Left forelimb (tissue), 1 donor: ENCODE results near the gene CIAO1.
"Not testable (repeated sequence)": the region's sequence is repeated elsewhere in the genome, so short reads cannot be mapped to it uniquely, and the experiment has no call there.

Source experiments
- DNase-seq: peaks from one replicate; pipeline ENCODE4 v3.0.0-alpha.2; 2018; ENCODE audit warnings: low spot score

The CIAO1 gene

GRCh38 chr2:96265840-96266679 lies at the start of gene CIAO1, which contains the start of gene TMEM127:
CIAO1 (plus strand) TSS chr2:96266225; CDS start chr2:96266351, 126 bp downstream.
TMEM127 (minus strand) TSS chr2:96265997; CDS start chr2:96265381, 616 bp downstream.
- peak; percentile 100 for DNase-seq

DNA sequence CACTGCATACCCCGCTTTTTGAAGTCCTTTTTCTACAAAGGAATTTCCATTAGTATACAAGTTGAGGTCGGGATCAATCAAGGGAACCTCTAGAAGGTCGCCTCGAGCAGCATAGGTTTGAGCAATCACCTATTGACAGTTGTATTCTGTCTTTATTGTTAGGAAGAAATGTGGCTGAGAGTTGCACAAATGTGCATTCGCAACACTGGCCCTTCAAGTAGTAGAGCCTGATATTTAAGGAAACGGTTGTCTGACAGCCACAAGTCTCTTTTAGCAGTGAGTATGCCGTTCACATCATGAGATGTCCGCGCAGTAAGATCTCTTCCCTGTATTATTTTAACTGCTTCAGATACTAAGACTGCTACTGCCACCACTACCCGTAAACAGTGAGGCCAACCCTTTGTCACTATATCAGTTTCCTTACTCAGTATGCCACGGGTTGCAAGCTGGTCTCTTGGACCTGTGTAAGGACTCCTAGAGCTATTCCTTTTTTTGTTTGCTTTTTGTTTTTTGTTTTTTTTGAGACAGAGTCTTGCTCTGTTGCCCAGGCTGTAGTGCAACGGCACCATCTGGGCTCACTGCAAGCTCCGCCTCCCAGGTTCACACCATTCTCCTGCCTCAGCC lies 47.4 kb upstream of the CIAO1 start:
- DNase-seq = no peak

GRCh38 chr2:96219959-96220358 lies 46.1 kb upstream of the CIAO1 start:
- not testable (repeated sequence) for DNase-seq

GRCh38 chr2:96221106-96221505 lies 44.9 kb upstream of the CIAO1 start:
- not testable (repeated sequence) for DNase-seq

- DNase-seq = no peak
Measured at GRCh38 chr2:96225016-96225533, 41.0 kb upstream of the CIAO1 start.

DNA sequence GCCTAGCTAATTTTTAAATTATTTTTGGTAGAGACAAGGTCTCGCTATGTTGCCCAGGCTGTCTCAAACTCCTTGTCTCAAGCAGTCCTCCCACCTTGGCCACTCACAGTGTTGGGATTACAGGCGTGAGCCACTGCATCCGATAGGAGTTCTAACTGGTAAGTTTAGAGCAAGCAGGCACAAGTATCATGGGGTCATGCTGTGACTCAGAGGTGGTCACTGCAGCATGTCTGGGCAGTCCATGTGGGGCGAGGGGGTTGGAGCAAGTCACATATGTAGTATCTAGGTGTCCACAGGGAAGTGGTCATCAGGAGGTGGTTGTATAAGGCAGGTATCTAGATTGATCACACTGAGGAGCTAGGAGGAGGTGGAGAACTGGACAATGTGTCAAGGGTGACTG lies 34.7 kb upstream of the CIAO1 start:
- DNase-seq = no peak

GRCh38 chr2:96233436-96233835 lies 32.6 kb upstream of the CIAO1 start:
- no peak for DNase-seq

DNA sequence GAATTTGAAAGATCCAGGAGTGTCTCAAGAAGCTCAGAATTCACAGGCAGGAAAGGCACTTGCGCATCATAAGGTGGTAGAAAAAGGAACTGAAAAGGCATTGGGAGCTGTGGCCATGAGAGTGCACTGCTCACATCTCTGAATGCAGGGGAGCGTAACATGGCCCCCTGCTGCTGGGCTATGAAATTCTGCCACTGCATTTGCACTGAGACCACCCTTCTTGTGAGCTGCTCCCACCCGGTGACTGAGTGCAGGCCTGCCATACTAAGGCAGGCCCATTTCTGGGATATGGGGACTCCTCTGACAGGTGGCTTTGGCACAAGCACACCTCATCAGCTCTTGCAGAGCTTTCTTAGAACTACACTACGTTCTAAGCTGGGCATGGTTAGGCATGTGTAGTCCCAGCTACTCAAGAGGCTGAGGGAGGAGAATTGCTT lies 32.1 kb upstream of the CIAO1 start:
- no peak for DNase-seq

GRCh38 chr2:96236882-96237281 lies 29.1 kb upstream of the CIAO1 start:
- no peak for DNase-seq

GRCh38 chr2:96238266-96238665 lies 27.8 kb upstream of the CIAO1 start:
- no peak for DNase-seq

DNA sequence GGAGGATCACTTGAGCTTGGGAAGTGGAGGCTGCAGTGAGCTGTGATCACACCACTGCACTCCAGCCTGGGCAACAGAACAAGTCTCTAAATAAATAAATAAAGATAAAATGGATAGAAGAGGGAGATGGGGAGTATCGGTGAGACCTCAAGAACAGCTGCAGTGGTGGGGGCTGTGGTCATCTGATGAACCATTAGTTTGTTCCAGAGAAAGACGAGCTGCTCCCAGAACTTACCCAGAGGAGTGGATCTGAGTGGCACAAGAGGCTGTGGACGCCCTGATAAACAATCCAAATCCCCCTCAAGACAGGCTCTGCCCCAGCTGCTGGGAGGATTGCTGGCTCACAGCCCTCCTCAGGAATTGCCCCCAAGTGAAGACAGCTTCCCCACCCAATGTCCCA lies 26.9 kb upstream of the CIAO1 start:
- DNase-seq = no peak

DNA sequence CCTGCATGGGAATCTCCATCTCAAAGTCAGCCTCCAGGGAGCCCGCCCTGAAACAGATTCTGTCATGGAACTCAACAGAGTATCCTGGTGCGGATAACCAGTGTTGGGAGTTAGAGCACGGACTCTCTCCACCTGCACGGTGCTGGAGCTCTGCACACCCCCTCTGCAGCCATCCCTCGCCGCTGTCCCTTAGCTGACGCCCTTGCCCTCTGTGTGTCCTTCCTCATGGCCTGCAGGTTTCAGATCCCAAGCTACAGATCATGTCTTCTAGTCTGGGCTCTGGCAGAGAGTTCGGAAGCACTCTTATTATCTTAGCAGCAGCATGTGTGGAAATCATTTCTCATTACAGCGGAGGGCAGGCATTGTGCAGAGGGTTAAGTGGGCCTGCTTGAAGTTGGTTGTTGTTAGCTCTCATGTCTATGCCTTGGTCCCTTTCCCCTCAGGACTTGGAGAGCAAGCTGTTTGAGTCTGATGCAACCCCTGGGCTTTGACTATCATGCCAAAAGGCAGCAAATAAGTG lies 26.2 kb upstream of the CIAO1 start:
- no peak for DNase-seq

- DNase-seq = no peak
Measured at GRCh38 chr2:96240341-96241038, 25.5 kb upstream of the CIAO1 start.

GRCh38 chr2:96241227-96241626 lies 24.8 kb upstream of the CIAO1 start:
- no peak for DNase-seq

DNA sequence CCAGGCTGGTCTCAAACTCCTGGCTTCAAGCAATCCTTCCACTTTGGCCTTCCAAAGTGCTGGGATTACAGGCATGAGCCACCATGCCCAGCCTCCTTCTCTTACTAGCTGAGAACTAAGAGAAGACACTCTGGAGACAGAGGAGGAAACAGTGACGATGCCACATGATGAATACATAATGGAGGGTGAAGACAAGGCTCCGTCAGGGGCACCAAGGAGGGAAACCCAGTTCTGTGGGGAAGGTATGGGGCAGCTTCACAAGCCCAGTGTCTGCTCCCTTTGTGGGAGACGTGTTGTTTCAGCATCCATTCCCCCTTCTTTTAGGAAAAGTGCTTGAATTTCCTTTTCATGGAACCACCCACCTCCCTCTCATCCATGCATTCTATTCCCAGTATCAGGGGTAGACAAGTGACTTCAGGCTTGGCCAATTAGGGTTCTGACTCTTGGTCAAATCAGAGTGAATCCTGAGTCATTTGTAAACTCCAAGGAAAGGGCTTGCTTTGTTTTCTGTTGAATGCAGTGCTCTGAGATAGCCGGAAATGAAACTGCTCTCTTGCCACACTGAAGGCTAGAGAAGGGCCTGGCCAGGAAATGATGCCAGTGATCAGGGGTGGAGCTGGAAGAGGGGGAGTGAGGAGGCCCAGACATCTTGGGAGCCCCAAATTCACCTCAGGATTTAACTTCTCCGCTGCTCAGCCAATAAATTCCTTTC lies 24.0 kb upstream of the CIAO1 start:
- DNase-seq = no peak

DNA sequence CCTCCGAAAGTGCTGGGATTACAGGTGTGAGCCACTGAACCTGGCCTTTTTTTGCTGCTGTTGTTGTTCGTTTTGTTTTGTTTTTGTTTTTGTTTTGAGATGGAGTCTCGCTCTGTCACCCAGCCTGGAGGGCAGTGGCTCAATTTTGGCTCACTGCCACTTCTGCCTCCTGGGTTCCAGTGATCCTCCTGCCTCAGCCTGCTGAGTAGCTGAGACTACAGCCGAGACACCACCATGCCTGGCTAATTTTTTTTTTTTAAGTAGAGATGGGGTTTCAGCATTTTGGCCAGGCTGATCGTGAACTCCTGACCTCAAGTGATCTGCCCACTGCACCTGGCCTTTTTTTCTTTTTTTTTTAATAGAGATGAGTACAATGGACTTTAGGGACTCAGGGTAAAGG lies 22.2 kb upstream of the CIAO1 start:
- no peak for DNase-seq

- DNase-seq = no peak
Measured at GRCh38 chr2:96245609-96246390, 20.2 kb upstream of the CIAO1 start.

- DNase-seq = no peak
Measured at GRCh38 chr2:96247009-96247408, 19.0 kb upstream of the CIAO1 start.

DNA sequence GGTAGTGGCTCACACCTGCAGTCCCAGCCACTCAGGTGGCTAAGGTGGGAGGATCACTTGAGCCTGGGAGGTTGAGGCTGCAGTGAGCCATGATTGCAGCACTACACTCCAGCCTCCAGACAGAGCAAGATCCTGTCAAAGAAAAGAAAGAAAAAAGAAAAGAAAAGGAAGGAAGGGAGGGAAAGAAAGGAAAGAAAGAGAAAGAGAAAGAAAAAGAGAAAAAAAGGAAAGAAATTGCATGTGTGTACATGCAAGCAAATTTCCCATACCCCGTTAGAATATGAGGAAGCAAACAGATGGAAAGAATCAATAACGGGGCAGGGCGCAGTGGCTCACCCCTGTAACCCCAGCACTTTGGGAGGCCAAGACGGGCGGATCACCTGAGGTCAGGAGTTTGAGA lies 18.1 kb upstream of the CIAO1 start:
- DNase-seq = no peak

GRCh38 chr2:96248624-96249023 lies 17.4 kb upstream of the CIAO1 start:
- no peak for DNase-seq

GRCh38 chr2:96249654-96250053 lies 16.4 kb upstream of the CIAO1 start:
- no peak for DNase-seq
